Measurements from ENCODE around the gene LIMS1.

GRCh38 chr2:108587621-108588020 lies 53.4 kb downstream of the LIMS1 start:
- TF ChIP-seq CTCF (IDR thresholded peaks at IDR 0.05) (no peak), POLR2A (IDR thresholded peaks at IDR 0.05) (no peak)
